Ectodermal cell (in vitro differentiated cells): ENCODE results near the gene EIF2B2.
"Not testable (repeated sequence)": the region's sequence is repeated elsewhere in the genome, so short reads cannot be mapped to it uniquely, and the experiment has no call there.

Experiments used
- H3K27ac ChIP-seq: 2 replicates; pipeline ENCODE4 v1.7.0; 2013; ENCODE audit warnings: mild to moderate bottlenecking, low read depth, low read length; ENCODE audit not compliant: insufficient read depth, poor library complexity, severe bottlenecking
- H3K27me3 ChIP-seq: 2 replicates; pipeline ENCODE4 v1.7.0; 2013; ENCODE audit warnings: mild to moderate bottlenecking, low read length; ENCODE audit not compliant: insufficient read depth, control insufficient read depth, poor library complexity, severe bottlenecking
- H3K36me3 ChIP-seq: one replicate; pipeline ENCODE4 v1.7.0; 2013; ENCODE audit warnings: low read length; ENCODE audit not compliant: control insufficient read depth, insufficient read depth
- H3K4me1 ChIP-seq: one replicate; pipeline ENCODE4 v1.7.0; 2013; ENCODE audit warnings: low read length; ENCODE audit not compliant: control insufficient read depth, insufficient read depth
- H3K4me3 ChIP-seq: 2 replicates; pipeline ENCODE4 v1.7.0; 2013; ENCODE audit warnings: low read depth, low read length, control low read depth; ENCODE audit not compliant: insufficient read depth
- H3K9me3 ChIP-seq: 2 replicates; pipeline ENCODE4 v1.7.0; 2013; ENCODE audit warnings: mild to moderate bottlenecking, low read length, moderate library complexity; ENCODE audit not compliant: control insufficient read depth
- WGBS, 2 experiments: methylation state at CpG; one replicate each; pipeline ENCODE4 v1.1.7; 2013; ENCODE audit warnings: missing lambda C conversion rate in 2 of 2; 5-methylcytosine and 5-hydroxymethylcytosine counted together

The EIF2B2 gene

GRCh38 chr14:74988131-74988530 is 14.6 kb upstream of the EIF2B2 start:
- H3K4me3 ChIP-seq = no peak overlapping the region
- no peaks in the 10 kb centered on the region for H3K36me3 ChIP-seq
- H3K27ac ChIP-seq = no peak overlapping the region
- WGBS, 2 experiments = 83 to 84% methylated on average over 4 of the region's 4 CpGs
- peaks cover 8% of the 10 kb centered on the region for H3K4me1 ChIP-seq
- no peaks in the 10 kb centered on the region for H3K27me3 ChIP-seq
- no peaks in the 10 kb centered on the region for H3K9me3 ChIP-seq

GRCh38 chr14:74988993-74989392 is 13.7 kb upstream of the EIF2B2 start:
- Histone ChIP-seq H3K36me3 (no peaks in the 10 kb centered on the region), H3K27me3 (no peaks in the 10 kb centered on the region), H3K9me3 (no peaks in the 10 kb centered on the region), H3K27ac (no peak overlapping the region), H3K4me1 (peaks cover 8% of the 10 kb centered on the region), H3K4me3 (no peak overlapping the region)
- WGBS, 2 experiments = no CpG with 5 or more reads among the region's 1 CpG

- WGBS, 2 experiments = 94 to 95% methylated on average over 27 of the region's 28 CpGs
- not testable (repeated sequence) for H3K9me3 ChIP-seq, H3K4me3 ChIP-seq, H3K4me1 ChIP-seq, H3K27ac ChIP-seq, H3K36me3 ChIP-seq, H3K27me3 ChIP-seq
These were observed 8.5 kb upstream of the EIF2B2 start for GRCh38 chr14:74994182-74994581.

- H3K36me3 ChIP-seq, H3K4me1 ChIP-seq, H3K27ac ChIP-seq, H3K9me3 ChIP-seq, H3K4me3 ChIP-seq, H3K27me3 ChIP-seq: not testable (repeated sequence)
- 93 to 98% methylated on average over 5 to 7 of the region's 7 CpGs for WGBS, 2 experiments
These were observed 6.9 kb upstream of the EIF2B2 start for GRCh38 chr14:74995781-74996180.

DNA sequence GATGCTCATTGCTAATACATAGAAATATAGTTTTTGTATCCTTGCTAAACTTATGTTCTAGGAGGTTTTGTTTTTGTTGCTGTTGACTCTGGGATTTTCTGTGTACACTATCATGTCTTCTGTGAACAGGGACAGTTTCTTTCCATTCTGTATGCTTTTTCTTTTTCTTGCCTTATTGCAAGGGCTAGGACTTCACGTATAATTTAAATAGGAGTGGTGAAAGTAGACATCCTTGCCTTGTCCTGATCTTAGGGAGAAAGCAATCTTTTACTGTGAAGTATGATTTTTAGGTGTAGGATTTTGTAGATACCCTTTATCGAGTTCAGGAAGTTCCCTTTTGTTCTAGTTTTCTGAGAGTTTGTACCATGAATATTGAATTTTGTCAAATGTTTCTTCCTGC is 1.5 kb upstream of the EIF2B2 start:
- 96% methylated on average over 2 of the region's 2 CpGs for WGBS, 2 experiments
- Histone ChIP-seq H3K9me3 (no peaks in the 10 kb centered on the region), H3K36me3 (peaks cover 1% of the 10 kb centered on the region), H3K4me3 (no peak overlapping the region), H3K27ac (no peak overlapping the region), H3K27me3 (no peaks in the 10 kb centered on the region), H3K4me1 (no peaks in the 10 kb centered on the region)

DNA sequence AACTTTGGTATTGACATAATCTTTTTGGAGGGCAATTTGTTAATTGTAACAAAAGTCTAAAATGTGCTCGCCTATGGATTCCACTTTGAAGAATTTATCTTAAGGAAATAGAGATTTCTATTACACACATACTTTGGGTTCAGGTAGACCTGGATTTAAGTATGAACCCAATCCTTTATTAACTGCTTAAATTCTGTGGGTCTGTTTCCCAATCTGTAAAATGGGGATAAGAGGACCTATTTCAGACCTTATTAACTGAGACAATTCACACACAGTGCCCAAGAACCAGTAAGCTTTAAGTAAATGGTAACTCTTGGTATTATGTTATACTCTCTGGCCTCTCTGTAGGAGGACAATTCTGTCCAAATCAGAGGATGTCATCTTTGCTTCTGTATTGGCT is 822 bp upstream of the EIF2B2 start:
- Histone ChIP-seq H3K4me3 (peak overlapping the region; percentile 86), H3K9me3 (no peaks in the 10 kb centered on the region), H3K27me3 (no peaks in the 10 kb centered on the region), H3K4me1 (no peaks in the 10 kb centered on the region), H3K36me3 (peaks cover 7% of the 10 kb centered on the region), H3K27ac (peak overlapping the region; percentile 57)
- 89% methylated on average over 1 of the region's 1 CpG; no CpG with 5 or more reads in 1 of the 2 experiments for WGBS, 2 experiments

DNA sequence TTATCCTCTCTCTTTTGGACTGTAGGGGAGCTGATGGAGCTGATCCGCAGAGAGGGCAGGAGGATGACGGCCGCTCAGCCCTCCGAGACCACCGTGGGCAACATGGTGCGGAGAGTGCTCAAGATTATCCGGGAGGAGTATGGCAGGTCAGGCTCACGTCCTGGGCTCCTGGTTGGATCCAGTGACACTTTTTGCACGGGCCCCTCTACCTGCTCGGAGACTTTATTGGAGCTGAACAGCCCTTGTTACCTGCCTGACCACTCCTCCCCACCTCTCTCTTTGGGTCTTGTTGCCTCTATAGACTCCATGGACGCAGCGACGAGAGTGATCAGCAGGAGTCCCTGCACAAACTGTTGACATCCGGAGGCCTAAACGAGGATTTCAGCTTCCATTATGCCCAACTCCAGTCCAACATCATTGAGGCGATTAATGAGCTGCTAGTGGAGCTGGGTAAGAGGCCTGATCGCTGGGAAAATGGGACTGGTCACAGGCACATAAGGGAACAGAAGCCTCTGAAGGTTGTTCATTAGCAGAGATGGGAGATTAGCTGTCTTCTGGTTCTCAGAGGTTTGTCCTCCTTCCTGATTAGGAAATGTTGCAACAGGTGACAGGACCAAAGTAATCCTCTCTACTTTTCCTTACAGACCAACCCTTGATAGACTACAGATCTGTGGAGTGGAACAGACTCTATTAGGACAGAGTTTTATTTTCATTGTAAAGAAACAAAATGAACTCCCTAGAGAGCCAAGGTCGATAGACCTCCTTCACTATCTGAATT is 718 bp downstream of the EIF2B2 start:
- H3K27me3 ChIP-seq = no peaks in the 10 kb centered on the region
- no peaks in the 10 kb centered on the region for H3K4me1 ChIP-seq
- peak overlapping the region; percentile 86 for H3K4me3 ChIP-seq
- no peak overlapping the region for H3K27ac ChIP-seq
- no peaks in the 10 kb centered on the region for H3K9me3 ChIP-seq
- whole genome bisulfite sequencing, 2 experiments = 14 to 16% methylated on average over 18 of the region's 18 CpGs
- peaks cover 7% of the 10 kb centered on the region for H3K36me3 ChIP-seq

DNA sequence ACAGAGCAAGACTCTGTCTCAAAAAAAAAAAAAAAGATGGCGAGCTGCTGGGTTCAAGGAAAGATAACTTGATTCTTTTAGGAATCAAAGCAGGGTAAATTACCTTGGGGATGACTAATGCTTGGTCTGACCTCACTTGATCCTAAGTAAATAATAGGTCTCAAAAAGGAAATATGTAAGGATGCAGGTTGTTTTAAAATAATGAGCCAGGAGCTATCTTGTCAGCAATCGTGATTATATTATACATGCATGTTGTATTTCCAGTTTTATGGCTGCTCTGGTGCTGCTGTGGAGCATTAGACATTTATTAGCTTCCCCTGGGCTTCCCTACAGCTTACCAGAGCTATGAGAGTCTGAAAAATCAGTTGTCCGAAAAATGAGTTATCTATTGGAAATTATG is 2.6 kb downstream of the EIF2B2 start:
- Histone ChIP-seq H3K27ac (no peak overlapping the region), H3K4me1 (no peaks in the 10 kb centered on the region), H3K36me3 (peaks cover 7% of the 10 kb centered on the region)

GRCh38 chr14:75009176-75009575 is 6.5 kb downstream of the EIF2B2 start:
- Histone ChIP-seq H3K9me3 (no peaks in the 10 kb centered on the region), H3K36me3 (peaks cover 17% of the 10 kb centered on the region), H3K4me1 (no peaks in the 10 kb centered on the region), H3K27me3 (no peaks in the 10 kb centered on the region), H3K27ac (no peak overlapping the region), H3K4me3 (no peak overlapping the region)
- 95% methylated on average over 4 of the region's 4 CpGs for WGBS, 2 experiments

More for the DNA sequence above, 2.6 kb downstream of the EIF2B2 start:
- Histone ChIP-seq H3K27me3 (no peaks in the 10 kb centered on the region), H3K4me3 (no peak overlapping the region), H3K9me3 (no peaks in the 10 kb centered on the region)
- WGBS, 2 experiments = 97 to 98% methylated on average over 3 of the region's 3 CpGs

GRCh38 chr14:75010472-75011093 is 7.9 kb downstream of the EIF2B2 start:
- no peaks in the 10 kb centered on the region for H3K4me1 ChIP-seq
- H3K9me3 ChIP-seq = no peaks in the 10 kb centered on the region
- no peaks in the 10 kb centered on the region for H3K27me3 ChIP-seq
- peaks cover 21% of the 10 kb centered on the region for H3K36me3 ChIP-seq
- 83 to 89% methylated on average over 3 to 4 of the region's 4 CpGs for WGBS, 2 experiments
- H3K4me3 ChIP-seq = no peak overlapping the region
- no peak overlapping the region for H3K27ac ChIP-seq
